HG02884 (cell line): Measurements from ENCODE around the gene SPRR2B.
"Not testable (repeated sequence)": the region's sequence is repeated elsewhere in the genome, so short reads cannot be mapped to it uniquely, and the experiment has no call there.

Source experiments
- ATAC-seq: cut with Tn5 transposase; IDR thresholded peaks from one replicate; pipeline ENCODE4 v1.9.1; 2021; ENCODE audit warnings: mild to moderate bottlenecking, moderate library complexity; ENCODE audit not compliant: unreplicated experiment

Gene SPRR2B

DNA sequence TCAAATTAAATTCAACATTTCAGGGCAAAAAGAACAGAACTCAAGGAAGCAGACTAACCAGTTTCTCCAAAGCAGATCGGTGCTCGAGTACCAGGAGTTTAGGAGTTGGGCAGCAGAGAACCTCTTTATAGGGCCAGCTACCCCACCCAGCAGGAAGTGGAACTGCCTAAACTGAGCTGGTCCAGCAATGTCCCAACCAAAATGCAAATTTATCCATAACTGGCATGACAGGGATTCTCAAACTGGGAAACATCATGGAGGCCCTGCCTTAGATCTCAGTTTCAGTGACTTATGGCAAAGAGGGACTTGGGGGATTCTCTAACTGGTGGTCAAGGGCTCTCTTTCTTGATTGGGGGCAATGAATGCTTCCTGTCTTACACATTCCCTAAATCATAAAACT is at the start of gene SPRR2B:
Gene SPRR2B, minus strand, starts transcription at position 101 of the 400 bp plus-strand sequence. CDS start 772 bp downstream, outside the sequence.
- no peak for ATAC-seq

DNA sequence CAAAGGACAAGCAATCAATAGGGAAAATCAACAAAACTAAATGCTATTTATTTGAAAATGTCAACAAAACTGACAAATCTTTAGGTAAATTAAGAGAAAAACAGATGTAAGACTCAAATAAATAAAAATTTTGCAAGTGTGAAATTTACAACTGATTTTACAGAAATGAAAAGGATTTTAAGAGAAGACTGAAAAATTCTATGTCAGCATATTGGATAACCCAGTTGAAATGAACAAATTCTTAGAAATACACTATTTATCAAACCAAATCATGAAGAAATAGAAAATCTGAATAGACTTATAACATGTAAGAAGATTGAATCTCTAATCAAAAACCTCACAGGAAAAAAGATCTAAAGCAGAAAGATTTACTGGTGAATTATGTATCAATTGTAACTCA is 49.5 kb upstream of the SPRR2B start:
- ATAC-seq: no peak

DNA sequence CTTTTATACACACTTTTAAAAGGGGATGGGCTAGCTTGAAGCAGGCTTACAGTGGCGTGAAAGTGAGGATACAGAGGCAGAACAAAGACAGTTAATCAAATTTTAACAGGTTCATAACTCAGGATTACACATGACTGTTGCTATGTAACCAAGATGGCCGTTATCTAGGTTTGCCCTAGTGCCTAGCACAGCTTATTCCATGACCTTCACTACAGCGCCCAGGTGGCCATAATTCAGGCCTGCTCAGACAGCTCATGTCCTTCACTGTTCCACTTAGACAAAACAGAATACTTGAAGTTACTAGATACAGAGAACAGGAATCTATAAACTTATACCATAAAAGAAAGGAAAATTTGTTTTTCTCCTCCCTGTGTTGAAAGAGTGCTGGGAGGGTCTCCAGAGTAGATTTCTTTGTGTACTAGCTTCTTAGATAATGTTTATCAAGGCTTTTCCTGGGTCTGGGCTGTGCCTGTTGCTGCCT is 48.1 kb upstream of the SPRR2B start:
- ATAC-seq: no peak

DNA sequence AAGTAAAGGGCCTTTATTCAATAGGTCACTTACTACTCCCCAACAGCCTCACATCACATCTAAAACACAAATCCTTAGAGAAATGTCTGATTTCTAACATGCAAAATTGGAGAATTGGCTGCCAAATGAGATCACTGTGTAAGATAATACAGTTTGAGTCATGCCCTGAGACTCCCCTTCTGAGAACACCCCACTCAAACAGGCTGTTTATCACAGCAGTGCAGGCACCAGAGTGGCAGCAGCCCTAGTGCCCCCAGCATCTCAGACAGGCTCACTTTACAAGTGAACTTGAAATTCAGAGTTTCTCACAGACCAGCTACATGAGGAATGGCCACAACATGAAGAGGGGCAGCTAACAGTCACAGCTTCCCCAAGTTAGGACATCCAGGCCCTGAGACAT is 43.9 kb upstream of the SPRR2B start:
- ATAC-seq: not testable (repeated sequence)

DNA sequence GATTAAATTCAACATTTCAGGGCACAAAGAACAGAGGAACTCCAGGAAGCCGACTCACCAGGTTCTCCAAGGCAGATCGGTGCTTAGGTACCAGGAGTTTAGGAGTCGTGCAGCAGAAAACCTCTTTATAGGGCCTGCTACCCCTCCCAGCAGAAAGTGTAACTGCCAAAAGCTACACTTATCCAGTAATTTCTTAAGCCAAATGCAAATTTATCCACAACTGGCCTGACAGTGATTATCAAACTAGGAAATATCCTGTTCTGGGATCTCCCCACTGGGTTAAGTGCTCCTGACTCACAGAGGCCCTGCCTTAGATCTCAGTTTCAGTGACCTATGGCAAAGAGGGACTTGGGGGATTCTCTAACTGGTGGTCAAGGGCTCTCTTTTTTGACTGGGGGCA is 42.0 kb upstream of the SPRR2B start, which contains the start of gene SPRR2F:
Gene SPRR2F, minus strand, starts transcription at position 101 of the 400 bp plus-strand sequence. CDS start 783 bp downstream, outside the sequence.
- ATAC-seq: no peak

DNA sequence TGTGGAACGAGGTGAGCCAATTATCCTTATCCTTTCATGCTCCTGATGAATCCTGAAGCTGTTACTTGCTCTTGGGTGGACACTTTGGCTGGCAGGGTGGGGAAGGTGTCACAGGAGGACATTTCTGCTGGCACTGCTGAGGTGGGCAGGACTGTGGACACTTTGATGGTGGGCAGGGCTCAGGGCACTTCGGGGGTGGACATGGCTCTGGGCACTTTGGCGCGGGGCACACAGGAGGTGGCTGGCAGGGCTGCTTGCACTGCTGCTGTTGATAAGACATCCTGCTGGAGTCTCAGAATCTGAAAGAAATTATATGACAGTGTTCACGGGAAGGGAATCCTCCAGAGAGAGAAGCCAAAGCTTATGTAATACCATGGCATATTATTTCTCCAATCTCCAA is 41.0 kb upstream of the SPRR2B start:
- not testable (repeated sequence) for ATAC-seq

DNA sequence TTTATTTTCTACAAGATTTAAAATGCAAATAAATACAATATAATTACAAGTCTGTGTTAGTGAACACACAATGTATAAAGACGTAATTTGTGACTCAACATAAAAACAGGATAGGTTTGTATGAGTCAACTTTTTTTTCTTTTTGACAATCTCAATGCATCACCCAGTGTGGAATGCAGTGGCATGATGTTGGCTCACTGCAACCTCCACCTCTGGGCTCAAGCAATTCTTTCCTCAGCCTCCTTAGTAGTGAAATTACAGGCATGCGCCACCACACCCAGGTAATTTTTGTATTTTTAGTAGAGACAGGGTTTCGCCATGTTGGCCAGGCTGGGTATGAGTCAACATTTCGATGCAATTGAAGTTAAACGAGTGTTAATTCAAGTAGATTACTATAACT is 28.8 kb upstream of the SPRR2B start:
- ATAC-seq: no peak

DNA sequence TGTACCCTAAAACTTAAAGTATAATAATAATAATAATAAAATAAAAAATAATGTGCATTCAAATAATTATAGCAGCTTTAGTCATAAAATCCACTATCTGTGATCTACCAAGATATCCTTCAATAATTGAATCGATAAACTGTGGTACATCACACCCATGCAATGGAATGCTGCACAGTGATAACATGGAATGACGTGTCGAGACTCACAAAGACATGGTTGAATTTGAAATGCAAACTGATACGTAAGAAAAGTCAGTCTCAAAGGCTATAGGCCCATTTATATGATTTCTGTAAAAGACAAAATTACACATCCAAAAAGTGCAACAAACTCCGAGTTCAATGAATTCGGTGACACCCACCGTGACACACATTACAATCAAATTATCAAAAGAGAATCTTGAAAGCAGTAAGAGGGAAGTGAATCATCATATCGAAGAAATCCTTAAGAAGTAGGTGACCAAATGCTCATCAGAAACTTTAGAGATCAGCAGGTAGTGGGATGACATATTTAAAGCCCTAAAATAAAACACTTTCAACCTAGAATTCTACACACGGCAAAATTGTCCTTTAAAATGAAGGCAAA is 28.1 kb upstream of the SPRR2B start:
- no peak for ATAC-seq

DNA sequence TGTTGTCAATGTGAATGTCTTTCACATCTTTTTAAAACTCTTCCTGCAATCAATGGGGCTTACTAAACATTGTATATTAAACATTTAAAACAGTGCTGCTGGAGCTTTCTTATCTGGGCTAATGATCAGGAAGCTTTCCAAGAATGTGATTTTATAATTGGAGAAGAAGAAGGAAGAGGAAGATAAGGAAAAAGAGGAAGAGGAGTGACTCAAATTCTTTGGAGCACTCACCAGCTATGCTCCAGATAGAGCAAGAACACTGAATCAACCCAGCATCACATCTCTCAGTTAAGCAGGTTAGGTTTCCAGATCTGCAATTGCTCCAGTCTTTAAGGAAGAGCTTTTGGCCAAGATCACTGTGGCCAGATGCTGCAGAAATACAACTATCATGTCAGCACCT is 24.4 kb upstream of the SPRR2B start:
- no peak for ATAC-seq

DNA sequence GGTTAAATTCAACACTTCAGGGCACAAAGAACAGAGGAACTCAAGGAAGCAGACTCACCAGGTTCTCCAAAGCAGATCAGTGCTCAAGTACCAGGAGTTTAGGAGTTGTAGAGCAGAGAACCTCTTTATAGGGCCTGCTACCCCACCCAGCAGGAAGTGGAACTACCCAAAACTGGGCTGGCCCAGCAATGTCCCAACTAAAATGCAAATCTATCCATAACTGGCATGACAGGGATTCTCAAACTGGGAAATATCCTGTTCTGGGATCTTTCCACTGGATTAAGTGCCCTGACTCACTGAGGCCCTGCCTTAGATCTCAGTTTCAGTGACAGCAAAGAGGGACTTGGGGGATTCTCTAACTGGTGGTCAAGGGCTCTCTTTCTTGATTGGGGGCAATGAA is 23.0 kb upstream of the SPRR2B start, which contains the start of gene SPRR2E:
Gene SPRR2E, minus strand, starts transcription at position 101 of the 400 bp plus-strand sequence. CDS start 775 bp downstream, outside the sequence.
- ATAC-seq: no peak

DNA sequence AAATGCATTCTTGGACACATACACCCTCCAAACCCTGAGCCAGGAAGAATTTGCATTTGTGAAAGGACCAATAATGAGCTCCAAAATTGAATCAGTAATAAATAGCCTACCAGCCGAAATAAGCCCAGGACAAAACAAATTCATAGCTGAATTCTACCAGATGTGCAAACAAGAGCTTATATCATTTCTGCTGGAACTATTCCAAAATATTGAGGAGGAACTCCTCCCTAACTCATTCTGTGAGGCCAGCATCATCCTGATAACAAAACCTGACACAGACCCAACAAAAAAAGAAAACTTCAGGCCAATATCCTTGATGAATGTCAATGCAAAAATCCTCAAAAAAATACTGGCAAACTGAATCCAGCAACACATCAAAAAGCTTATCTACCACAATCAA is 16.2 kb upstream of the SPRR2B start:
- no peak for ATAC-seq

DNA sequence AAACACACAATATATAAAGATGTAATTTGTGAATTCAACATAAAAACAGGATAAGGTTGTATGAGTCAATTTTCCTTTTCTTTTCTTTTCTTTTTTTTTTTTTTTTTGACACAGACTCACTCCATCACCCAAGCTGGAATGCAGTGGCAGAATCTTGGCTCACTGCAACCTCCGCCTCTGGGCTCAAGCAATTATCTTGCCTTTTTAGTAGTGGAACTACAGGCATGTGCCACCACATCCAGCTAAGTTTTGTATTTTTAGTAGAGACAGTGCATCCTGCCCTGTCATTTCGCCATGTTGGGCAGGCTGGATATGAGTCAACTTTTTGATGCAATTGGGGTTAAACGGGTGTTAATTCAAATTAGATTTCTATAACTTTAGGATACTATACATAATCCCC is 10.3 kb upstream of the SPRR2B start:
- no peak for ATAC-seq

DNA sequence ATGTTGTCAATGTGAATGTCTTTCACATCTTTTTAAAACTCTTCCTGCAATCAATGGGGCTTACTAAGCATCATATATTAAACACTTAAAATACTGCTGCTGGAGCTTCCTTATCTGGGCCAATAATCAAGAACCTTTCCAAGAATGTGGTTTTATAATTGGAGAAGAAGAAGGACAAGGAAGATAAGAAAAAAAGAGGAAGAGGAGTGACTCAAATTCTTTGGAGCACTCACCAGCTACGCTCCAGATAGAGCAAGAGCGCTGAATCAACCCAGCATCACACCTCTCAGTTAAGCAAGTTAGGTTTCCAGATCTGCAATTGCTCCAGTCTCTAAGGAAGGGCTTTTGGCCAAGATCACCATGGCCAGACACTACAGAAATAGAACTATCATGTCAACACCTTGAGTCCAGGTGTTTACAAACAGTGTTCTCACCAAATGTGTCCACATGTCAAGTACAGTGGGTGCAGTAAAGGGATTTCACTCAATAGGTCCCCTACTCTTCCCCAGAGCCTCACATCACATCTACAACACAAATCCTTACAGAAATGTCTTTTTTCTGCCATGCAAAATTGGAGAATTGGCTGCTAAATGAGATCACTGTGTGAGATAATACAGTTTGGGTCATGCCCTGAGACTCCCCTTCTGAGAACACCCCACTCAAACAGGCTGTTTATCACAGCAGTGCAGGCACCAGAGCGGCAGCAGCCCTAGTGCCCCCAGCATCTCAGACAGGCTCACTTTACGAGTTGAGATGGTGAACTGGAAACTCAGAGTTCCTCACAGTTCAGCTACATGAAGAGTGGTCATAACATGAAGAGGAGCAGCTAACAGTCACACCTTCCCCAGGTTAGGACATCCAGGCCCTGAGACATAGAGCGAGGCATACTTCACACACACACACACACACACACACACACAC is 1.7 kb upstream of the SPRR2B start:
- no peak for ATAC-seq

DNA sequence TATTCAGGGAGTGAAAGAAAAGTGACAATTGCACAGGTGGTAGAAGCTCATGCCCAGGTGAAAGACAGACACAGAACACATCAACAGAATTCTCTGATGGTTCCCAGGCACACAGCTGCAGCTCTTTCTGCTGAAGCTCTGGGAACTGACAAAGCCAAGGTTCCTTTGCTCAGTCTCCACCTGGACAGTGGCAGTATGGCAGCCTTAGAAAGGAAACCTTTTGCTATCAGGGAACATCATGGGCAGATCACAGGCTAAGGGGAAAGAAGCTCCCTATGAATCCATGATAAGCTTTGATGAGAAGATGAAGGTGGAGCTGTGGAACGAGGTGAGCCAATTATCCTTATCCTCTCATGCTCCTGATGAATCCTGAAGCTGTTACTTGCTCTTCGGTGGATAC is 1.2 kb downstream of the SPRR2B start:
- no peak for ATAC-seq

DNA sequence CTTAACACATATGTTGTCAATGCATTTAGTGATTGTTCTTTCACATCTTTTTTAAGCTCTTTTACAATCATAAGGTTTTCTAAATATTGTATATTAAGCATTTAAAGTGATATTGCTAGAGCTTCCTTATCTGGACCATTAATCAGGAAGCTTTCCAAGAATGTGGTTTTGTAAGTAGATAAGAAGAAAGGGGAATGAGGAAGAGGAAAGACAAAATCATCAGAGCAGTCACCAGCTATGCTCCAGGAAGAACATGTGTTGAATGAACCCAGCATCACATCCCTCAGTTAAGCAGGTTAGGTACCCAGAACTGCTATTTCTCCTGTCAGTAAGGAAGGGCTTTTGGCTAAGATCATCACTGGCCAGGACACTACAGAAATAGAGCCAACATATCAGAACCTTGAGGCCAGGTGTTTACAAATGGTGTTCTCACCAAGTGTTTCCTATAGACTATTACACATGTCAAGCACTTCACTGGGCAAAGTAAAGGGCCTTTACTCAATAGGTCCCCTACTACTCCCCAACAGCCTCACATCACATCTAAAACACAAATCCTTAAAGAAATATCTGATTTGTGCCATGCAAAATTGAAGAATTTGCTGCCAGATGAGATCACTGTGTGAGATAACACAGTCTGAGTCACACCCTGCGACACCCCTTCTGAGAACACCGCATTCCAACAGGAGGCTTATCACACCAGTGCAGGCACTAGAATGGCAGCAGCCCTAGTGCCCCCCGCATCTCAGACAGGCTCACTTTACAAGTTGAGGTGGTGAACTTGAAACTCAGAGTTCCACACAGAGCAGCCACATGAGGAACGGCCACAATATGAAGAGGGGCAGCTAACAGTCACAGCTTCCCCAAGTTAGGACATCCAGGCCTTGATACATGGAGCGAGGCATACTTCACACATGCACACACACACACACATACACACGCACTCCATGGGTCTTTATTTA is 12.3 kb downstream of the SPRR2B start:
- no peak for ATAC-seq

DNA sequence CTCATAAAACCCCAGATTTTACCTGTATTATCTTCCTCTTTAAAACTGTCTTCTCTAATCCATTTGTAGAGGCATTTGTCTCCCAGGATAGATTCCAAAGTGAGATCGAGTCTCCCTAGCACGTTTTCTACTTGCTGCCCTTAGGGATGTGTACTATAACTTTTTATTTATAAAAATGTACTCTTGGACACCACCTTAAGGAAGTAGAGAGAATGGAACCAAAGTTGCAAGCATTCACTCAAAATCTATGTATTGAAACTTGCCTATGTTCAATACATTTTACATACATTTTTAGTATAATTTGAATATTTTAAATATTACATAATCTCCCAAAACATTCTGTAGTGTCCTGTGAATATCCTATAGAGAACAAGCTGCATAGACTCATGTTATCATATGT is 13.3 kb downstream of the SPRR2B start:
- ATAC-seq: no peak

DNA sequence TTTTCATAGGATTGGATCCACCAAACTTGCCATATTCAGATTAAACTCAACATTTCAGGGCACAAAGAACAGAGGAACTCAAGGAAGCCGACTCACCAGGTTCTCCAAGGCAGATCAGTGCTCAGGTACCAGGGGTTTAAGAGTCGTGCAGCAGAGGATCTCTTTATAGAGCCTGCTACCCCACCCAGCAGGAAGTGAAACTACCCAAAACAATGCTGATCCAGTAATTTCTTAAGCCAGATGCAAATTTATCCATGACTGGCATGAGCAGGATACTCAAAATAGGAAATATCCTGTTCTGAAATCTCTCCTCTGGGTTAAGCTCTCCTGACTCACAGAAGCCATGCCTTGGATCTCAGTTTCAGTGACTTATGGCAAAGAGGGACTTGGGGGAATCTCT is 14.0 kb downstream of the SPRR2B start, which contains the start of gene SPRR2A:
Gene SPRR2A, minus strand, starts transcription at position 138 of the 400 bp plus-strand sequence. CDS start 777 bp downstream, outside the sequence.
- no peak for ATAC-seq

DNA sequence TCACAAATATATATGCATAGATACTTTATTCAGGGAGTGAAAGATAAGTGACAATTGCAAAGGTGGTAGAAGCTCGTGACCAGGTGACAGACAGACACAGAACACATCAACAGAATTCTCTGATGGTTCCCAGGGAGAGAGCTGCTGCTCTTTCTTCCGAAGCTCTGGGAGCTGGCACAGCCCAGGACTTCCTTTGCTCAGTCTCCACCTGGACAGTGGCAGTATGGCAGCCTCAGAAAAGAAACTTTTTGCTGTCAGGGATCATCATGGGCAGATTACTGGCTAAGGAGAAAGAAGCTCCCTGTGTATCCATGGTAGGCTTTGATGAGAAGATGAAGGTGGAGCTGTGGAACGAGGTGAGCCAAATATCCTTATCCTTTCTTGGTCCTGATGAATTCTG is 15.3 kb downstream of the SPRR2B start:
- ATAC-seq: not testable (repeated sequence)

DNA sequence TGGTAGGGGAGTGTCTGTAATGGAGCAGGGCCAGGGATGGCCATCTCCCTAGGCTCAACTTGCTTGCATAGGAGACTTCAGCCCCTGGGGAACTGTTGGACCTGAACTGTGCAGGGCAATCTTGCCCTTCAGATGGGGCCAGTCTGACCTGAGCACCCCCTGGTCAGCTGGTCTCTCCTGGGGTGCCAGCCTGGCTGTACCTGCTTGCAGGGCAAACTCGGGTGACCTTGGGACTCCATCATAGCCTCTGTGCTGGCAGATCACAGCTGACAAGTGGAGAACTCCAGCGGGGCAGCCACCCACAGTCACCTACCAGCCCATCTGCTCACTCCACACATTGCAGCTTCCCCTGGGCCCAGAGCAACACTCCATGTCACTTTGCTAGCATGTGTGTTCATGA is 22.2 kb downstream of the SPRR2B start:
- ATAC-seq: no peak

DNA sequence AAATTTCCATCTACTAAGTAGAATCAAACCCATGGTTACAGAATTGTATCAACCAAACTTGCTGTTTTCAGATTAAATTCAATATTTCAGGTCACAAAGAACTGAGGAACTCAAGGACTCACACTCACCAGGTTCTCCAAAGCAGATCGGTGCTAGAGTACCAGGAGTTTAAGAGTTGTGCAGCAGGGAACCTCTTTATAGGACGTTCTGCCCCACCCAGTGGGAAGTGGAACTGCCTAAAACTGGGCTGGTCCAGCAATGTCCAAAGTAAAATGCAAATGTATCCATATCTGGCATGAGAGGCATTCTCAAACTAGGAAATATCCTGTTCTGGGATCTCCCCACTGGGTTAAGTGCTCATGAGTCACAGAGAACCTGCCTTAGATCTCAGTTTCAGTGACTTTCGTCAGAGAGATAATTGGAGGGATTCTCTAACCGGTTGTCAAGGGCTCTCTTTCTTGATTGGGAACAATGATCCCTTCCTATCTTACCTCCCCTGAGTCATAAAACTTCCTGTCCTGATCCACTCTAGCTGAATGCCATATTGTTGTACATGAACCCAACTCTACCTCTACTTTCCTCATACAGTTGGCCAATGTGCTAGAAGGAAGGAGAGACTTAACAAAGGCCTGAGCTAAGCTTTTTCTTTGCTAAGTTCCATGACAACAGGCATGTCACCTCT is 30.3 kb downstream of the SPRR2B start, which contains the start of gene SPRR2D:
Gene SPRR2D, minus strand, starts transcription at position 171 of the 682 bp plus-strand sequence. CDS start 774 bp downstream, outside the sequence.
- no peak for ATAC-seq
